Right cardiac atrium (tissue), 5 donors: Measurements from ENCODE around the gene RUFY3. TPM values are rescaled to one million over a fixed set of nuclear protein-coding genes. Genes with fewer than 3 reads are reported as not detected.

ENCODE experiments used
- ATAC-seq, 2 donors: fragments of 200-7000 bp; cut with Tn5 transposase; one replicate each; pipeline versions ENCODE4 v1.8.0 to v1.9.1; 2020; ENCODE audit warnings: moderate library complexity in 2 of 2, mild to moderate bottlenecking in 1 of 2
- DNase-seq, 3 donors: peaks; one replicate each; pipeline ENCODE4 v3.0.0-alpha.2; 2020
- H3K27ac ChIP-seq: one replicate; pipeline ENCODE4 v1.5.1; 2013; ENCODE audit warnings: mild to moderate bottlenecking, low read length, control low read depth, moderate library complexity
- H3K27me3 ChIP-seq: one replicate; pipeline ENCODE4 v1.6.1; 2013; ENCODE audit not compliant: control insufficient read depth, insufficient read depth
- H3K4me1 ChIP-seq: one replicate; pipeline ENCODE4 v1.6.1; 2013; ENCODE audit warnings: low read length; ENCODE audit not compliant: control insufficient read depth, insufficient read depth
- H3K4me3 ChIP-seq: one replicate; pipeline ENCODE4 v1.5.1; 2013; ENCODE audit warnings: low read length, control low read depth
- H3K9me3 ChIP-seq: one replicate; pipeline ENCODE4 v1.6.1; 2013; ENCODE audit warnings: low read length; ENCODE audit not compliant: control insufficient read depth
- WGBS: extraction: QIAGEN DNeasy Blood & Tissue Kit; methylation state at CpG from one replicate; pipeline ENCODE4 v1.1.7; 2013; 5-methylcytosine and 5-hydroxymethylcytosine counted together
- intact Hi-C, 4 donors: fragments of 100-400 bp; cut with DNase I; formaldehyde crosslinking; loops; one replicate each; pipeline versions ENCODE4 v1.11.0 to v1.14.0; 2022 to 2023
- polyA plus RNA-seq: library from polyadenylated mRNA; stranded (reverse); fragments of 200-250 nt; gene quantifications from one replicate; pipeline ENCODE4 v1.2.3, GENCODE V29; 2013
- total RNA-seq, 4 donors: library from RNA; stranded (reverse); fragmentation: NEBNext Ultra II Directional; extraction: Animal tissue kit (Norgen Biotek cat#: 25700); gene quantifications; one replicate each; pipeline ENCODE4 v1.2.1, GENCODE V29; 2021
- donor health status: healthy with polysubstance abuse.
- donor health status: DM: no; HTN: yes; CAD: no.
- donor health status: DM: no; HTN: no; CAD: no.
- donor health status: DM: no; HTN: yes; CAD: no; lungs with severe emphysema.
- donor health status: DM: yes; HTN: yes; CAD: no.

The RUFY3 gene
- total and polyA plus RNA-seq, 5 donors, result 14.1 to 30.1 (median 29.1) TPM

DNA sequence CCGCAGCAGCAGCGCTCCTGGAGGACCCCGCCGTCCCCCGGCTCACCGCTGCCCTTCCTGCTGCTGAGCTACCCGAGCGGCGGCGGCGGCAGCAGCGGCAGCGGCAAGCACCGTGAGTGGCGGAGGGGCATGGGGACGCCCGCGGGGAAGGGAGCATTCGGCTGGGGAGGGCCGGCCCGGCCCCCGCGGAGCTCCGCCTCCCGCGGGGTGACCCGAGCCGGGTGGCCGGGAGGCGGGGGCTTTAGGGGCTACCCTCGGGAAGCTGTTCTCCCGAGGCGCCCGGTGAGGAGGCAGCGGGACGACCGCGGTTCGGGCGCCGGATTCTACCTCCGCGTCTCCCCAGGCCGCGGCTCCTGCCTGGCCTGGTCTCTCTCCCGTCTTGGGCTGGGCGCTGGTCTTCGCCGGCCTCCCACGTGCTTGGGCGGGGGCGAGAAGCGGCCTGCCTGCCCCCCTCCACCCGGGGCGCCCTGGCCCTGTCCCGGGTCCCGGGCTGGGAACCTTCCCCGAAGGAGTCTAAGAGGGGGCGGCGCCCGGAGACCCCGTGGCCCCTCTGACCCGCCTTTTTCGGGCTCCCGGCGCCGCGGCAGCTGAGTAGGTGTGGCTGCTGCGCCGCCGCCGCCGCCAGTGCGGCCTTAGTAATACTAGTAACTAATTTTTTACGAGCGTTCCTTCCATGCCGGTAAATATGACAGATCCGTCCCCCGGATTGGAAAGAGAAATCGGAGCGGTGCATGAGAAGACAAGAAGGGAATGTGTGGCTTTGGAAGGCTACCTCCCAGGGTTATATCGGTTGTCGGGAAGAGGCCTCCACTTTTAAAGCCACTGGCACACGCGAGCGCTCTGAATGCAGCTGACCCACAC, 16.4 kb upstream of the RUFY3 start:
- peak overlapping the region; percentile 88 for H3K4me3 ChIP-seq
- H3K4me1 ChIP-seq, result peaks cover 5% of the 10 kb centered on the region
- H3K27ac ChIP-seq, result peak overlapping the region; percentile 97
- under 1% methylated on average over 86 of the region's 86 CpGs for WGBS
- DNase-seq (peak; percentile 81 to 92 (median 91)), ATAC-seq (peak; percentile 90)
- intact Hi-C loops, result loop anchor here in 1 of 4 donors (10.0 kb wide), 1 partner anchor 129 kb away; the partner anchor contains the start of gene GRSF1
- H3K9me3 ChIP-seq, result no peaks in the 10 kb centered on the region
- no peaks in the 10 kb centered on the region for H3K27me3 ChIP-seq

GRCh38 chr4:70706044-70706461, 15.7 kb upstream of the RUFY3 start:
- Histone ChIP-seq H3K4me1 (peaks cover 5% of the 10 kb centered on the region), H3K9me3 (no peaks in the 10 kb centered on the region), H3K4me3 (peak overlapping the region; percentile 88), H3K27ac (peak overlapping the region; percentile 97), H3K27me3 (no peaks in the 10 kb centered on the region)
- ATAC-seq, result no peak
- intact Hi-C loops, result loop anchor here in 1 of 4 donors (10.0 kb wide), 1 partner anchor 129 kb away; the partner anchor contains the start of gene GRSF1
- DNase-seq, result no peak
- WGBS, result 6% methylated on average over 7 of the region's 7 CpGs

GRCh38 chr4:70706516-70706915, 15.2 kb upstream of the RUFY3 start:
- Histone ChIP-seq H3K4me1 (peaks cover 5% of the 10 kb centered on the region), H3K27ac (no peak overlapping the region), H3K27me3 (no peaks in the 10 kb centered on the region), H3K9me3 (no peaks in the 10 kb centered on the region), H3K4me3 (peak overlapping the region; percentile 88)
- WGBS, result 84% methylated on average over 1 of the region's 1 CpG
- DNase-seq (no peak), ATAC-seq (no peak)
- intact Hi-C loops, result loop anchor here in 1 of 4 donors (10.0 kb wide), 1 partner anchor 128 kb away; the partner anchor contains the start of gene GRSF1

- Histone ChIP-seq H3K9me3 (no peaks in the 10 kb centered on the region), H3K4me1 (peaks cover 10% of the 10 kb centered on the region), H3K27ac (no peak overlapping the region), H3K27me3 (no peaks in the 10 kb centered on the region), H3K4me3 (no peak overlapping the region)
- ATAC-seq (no peak), DNase-seq (no peak)
- intact Hi-C loops, result loop anchor here in 1 of 4 donors (10.0 kb wide), 1 partner anchor 125 kb away; the partner anchor contains the start of gene GRSF1
- 89% methylated on average over 7 of the region's 7 CpGs for WGBS
Observed at GRCh38 chr4:70709611-70710205, 12.1 kb upstream of the RUFY3 start.

GRCh38 chr4:70711599-70711998, 10.2 kb upstream of the RUFY3 start:
- peaks cover 6% of the 10 kb centered on the region for H3K4me1 ChIP-seq
- 66% methylated on average over 3 of the region's 3 CpGs for WGBS
- no peak overlapping the region for H3K4me3 ChIP-seq
- intact Hi-C loops, result no loop called here
- H3K9me3 ChIP-seq, result no peaks in the 10 kb centered on the region
- no peaks in the 10 kb centered on the region for H3K27me3 ChIP-seq
- DNase-seq (no peak), ATAC-seq (no peak)
- H3K27ac ChIP-seq, result no peak overlapping the region

DNA sequence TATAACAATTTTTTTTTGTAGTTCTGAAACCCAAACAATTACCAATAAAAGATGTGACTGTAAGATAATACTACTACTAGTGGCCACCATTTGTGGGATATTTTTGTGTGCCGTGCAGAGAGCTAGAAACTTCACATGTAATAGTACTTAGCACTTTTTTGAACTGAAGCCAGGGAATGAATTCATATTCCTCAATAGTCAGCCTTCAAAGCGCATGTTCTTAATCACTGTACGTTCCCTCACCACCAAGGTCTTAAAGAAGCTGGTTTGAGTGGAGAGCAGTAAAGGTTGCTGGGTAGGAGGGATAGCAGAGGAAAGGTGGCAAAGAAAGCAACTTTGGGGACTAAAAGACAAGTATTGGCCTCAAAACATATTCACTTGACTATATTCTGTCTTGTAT, 9.6 kb upstream of the RUFY3 start:
- ATAC-seq (no peak), DNase-seq (no peak)
- WGBS, result 63% methylated on average over 3 of the region's 3 CpGs
- intact Hi-C loops, result no loop called here
- no peak overlapping the region for H3K4me3 ChIP-seq
- H3K27ac ChIP-seq, result no peak overlapping the region
- H3K27me3 ChIP-seq, result no peaks in the 10 kb centered on the region
- no peaks in the 10 kb centered on the region for H3K9me3 ChIP-seq
- H3K4me1 ChIP-seq, result peaks cover 5% of the 10 kb centered on the region

- Histone ChIP-seq H3K4me3 (no peak overlapping the region), H3K4me1 (peaks cover 5% of the 10 kb centered on the region), H3K27me3 (no peaks in the 10 kb centered on the region), H3K27ac (no peak overlapping the region), H3K9me3 (no peaks in the 10 kb centered on the region)
- 89% methylated on average over 7 of the region's 7 CpGs for WGBS
- DNase-seq, result no peak
- intact Hi-C loops, result no loop called here
- no peak for ATAC-seq
Observed at GRCh38 chr4:70712604-70713452, 8.9 kb upstream of the RUFY3 start.

DNA sequence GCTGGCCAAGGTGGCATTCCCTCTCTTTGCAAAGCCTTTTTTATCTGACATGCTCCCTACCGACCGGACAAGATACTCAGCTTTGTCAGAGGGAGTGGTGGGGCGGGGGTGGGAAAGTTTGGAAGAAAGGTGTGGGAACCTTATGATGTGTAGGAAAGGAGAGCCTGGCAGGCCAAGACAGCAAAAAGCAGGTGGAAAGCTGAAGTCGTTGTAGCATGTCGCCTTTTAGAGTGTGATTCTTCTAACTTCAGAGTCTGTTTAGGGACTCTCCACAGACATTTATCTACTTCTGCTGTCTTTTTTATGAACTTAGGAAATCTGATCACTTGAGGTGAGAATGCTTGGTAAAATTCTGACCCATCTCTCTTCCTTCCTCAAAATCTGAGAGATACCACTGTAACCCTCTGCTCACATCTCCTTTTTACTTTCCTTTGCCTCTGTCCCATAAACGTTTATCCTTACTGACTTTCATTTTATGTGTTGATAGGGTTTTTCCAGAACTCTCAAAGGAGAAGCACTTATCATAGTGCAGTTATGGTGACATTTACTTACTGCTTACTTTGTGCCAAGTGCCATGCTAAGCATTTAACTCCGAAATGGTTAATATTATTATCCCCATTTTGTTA, 8.2 kb upstream of the RUFY3 start:
- intact Hi-C loops, result no loop called here
- H3K27ac ChIP-seq, result no peak overlapping the region
- H3K4me3 ChIP-seq, result no peak overlapping the region
- no peaks in the 10 kb centered on the region for H3K9me3 ChIP-seq
- DNase-seq (no peak), ATAC-seq (peak; percentile 16 to 26)
- WGBS, result 63% methylated on average over 7 of the region's 7 CpGs
- H3K27me3 ChIP-seq, result no peaks in the 10 kb centered on the region
- H3K4me1 ChIP-seq, result peaks cover 5% of the 10 kb centered on the region

- intact Hi-C loops, result no loop called here
- DNase-seq, result no peak
- Histone ChIP-seq H3K27me3 (no peaks in the 10 kb centered on the region), H3K9me3 (no peaks in the 10 kb centered on the region), H3K4me3 (no peak overlapping the region), H3K4me1 (peaks cover 5% of the 10 kb centered on the region), H3K27ac (no peak overlapping the region)
- ATAC-seq, result peak; percentile 61 to 63
- 70% methylated on average over 5 of the region's 5 CpGs for WGBS
Observed at GRCh38 chr4:70714079-70714887, 7.5 kb upstream of the RUFY3 start.

- Histone ChIP-seq H3K4me3 (no peak overlapping the region), H3K27me3 (no peaks in the 10 kb centered on the region), H3K9me3 (no peaks in the 10 kb centered on the region), H3K4me1 (peaks cover 5% of the 10 kb centered on the region), H3K27ac (no peak overlapping the region)
- DNase-seq (no peak), ATAC-seq (no peak)
- 91% methylated on average over 6 of the region's 6 CpGs for WGBS
- intact Hi-C loops, result no loop called here
Observed at GRCh38 chr4:70715097-70715496, 6.7 kb upstream of the RUFY3 start.
